ENCODE results near the gene CD14. TPM values are rescaled to one million over a fixed set of nuclear protein-coding genes. Genes with fewer than 3 reads are reported as not detected.
"Not testable (repeated sequence)": the region's sequence is repeated elsewhere in the genome, so short reads cannot be mapped to it uniquely, and the experiment has no call there.

The CD14 gene
- total RNA-seq, 1 donor from 2014 or later: 48.4 TPM

GRCh38 chr5:140664030-140664358, 31.0 kb upstream of the CD14 start:
- Histone ChIP-seq H3K9me3 (no peaks in the 10 kb centered on the region), H3K36me3 (peaks cover 0 to 44% of the 10 kb centered on the region in 2 donors), H3K27ac (peak overlapping the region; percentile 78), H3K4me3 (peak overlapping the region; percentile 76 to 86), H3K4me1 (peaks cover 25% of the 10 kb centered on the region), H3K27me3 (no peaks in the 10 kb centered on the region)
- intact Hi-C loops (cut with DNase I): no loop called here
- no peak for TF ChIP-seq CTCF (IDR thresholded peaks at IDR 0.05)
- DNase-seq (ENCODE audit: extremely low spot score in 2 of 2): no peak

DNA sequence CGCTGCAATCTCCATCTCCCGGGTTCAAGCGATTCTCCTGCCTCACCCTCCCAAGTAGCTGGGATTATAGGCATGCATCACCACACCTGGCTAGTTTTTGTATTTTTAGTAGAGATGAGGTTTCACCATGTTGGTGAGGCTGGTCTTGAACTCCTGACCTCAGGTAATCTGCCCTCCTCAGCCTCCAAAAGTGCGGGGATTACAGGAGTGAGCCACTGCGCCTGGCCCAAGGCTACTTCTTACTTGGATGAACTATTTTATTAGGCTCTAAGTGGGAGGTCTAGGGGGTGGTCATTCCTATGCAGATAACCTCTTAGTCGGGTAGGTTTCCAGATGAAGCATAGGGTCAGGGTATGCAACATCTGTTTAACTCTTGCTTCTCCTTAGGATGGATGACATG, 27.4 kb upstream of the CD14 start:
- intact Hi-C loops (cut with DNase I); DNase-seq (ENCODE audit: extremely low spot score in 2 of 2): not testable (repeated sequence)

GRCh38 chr5:140658870-140659269, 25.9 kb upstream of the CD14 start:
- H3K9me3 ChIP-seq: no peaks in the 10 kb centered on the region
- H3K27ac ChIP-seq: no peak overlapping the region
- intact Hi-C loops (cut with DNase I): no loop called here
- H3K27me3 ChIP-seq: no peaks in the 10 kb centered on the region
- H3K4me1 ChIP-seq: no peaks in the 10 kb centered on the region
- DNase-seq (ENCODE audit: extremely low spot score in 2 of 2): no peak
- H3K4me3 ChIP-seq: no peak overlapping the region
- peaks cover 6 to 90% of the 10 kb centered on the region in 2 donors for H3K36me3 ChIP-seq
- no peak for TF ChIP-seq POLR2AphosphoS5 (IDR thresholded peaks at IDR 0.05; ENCODE audit: insufficient read depth in 1 of 2, low read depth in 1 of 2)

More for the DNA sequence above, 27.4 kb upstream of the CD14 start:
- not testable (repeated sequence) for H3K9me3 ChIP-seq, H3K4me3 ChIP-seq, H3K27ac ChIP-seq, H3K4me1 ChIP-seq, H3K27me3 ChIP-seq
- H3K36me3 ChIP-seq: peaks cover 0 to 75% of the 10 kb centered on the region in 2 donors

DNA sequence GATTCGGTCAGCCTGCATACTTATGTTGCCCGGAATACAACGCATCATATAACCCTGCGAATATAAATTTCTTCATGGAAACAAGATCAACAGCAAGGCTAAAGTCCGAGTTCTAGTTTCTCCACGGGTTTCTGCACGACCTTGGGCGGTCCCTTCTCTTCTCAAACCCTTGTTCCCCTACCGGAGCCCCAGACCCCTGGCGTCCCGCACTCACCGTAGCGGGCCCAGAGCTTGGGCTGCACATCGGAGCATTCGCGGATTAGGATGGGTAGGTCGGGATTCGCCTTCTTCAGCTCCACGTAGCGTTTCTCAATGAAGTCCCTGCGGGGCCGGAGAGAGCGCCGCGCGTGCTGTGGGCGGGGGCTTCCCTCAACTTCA, 14.1 kb upstream of the CD14 start:
- no peak for TF ChIP-seq POLR2A (IDR thresholded peaks at IDR 0.05)
- no peak for TF ChIP-seq POLR2AphosphoS5 (IDR thresholded peaks at IDR 0.05; ENCODE audit: insufficient read depth in 1 of 2, low read depth in 1 of 2)
- TF ChIP-seq CTCF (IDR thresholded peaks at IDR 0.05): no peak
- intact Hi-C loops (cut with DNase I): loop anchor here (5.0 kb wide), 1 partner anchor 100 kb away; the partner anchor contains the start of gene EIF4EBP3
- Histone ChIP-seq H3K27me3 (no peaks in the 10 kb centered on the region), H3K4me1 (peaks cover 33% of the 10 kb centered on the region), H3K27ac (peak overlapping the region; percentile 66), H3K4me3 (peak overlapping the region; percentile 64 to 76), H3K9me3 (no peaks in the 10 kb centered on the region), H3K36me3 (peaks cover 0 to 49% of the 10 kb centered on the region in 2 donors)
- no peak for DNase-seq (ENCODE audit: extremely low spot score in 2 of 2)

GRCh38 chr5:140642718-140643117, 9.7 kb upstream of the CD14 start:
- intact Hi-C loops (cut with DNase I): no loop called here
- H3K4me3 ChIP-seq: no peak overlapping the region
- H3K9me3 ChIP-seq: no peaks in the 10 kb centered on the region
- H3K36me3 ChIP-seq: peaks cover 0 to 22% of the 10 kb centered on the region in 2 donors
- no peak for TF ChIP-seq CTCF (IDR thresholded peaks at IDR 0.05)
- TF ChIP-seq POLR2AphosphoS5 (IDR thresholded peaks at IDR 0.05; ENCODE audit: insufficient read depth in 1 of 2, low read depth in 1 of 2): no peak
- TF ChIP-seq POLR2A (IDR thresholded peaks at IDR 0.05): no peak
- peaks cover 44% of the 10 kb centered on the region for H3K4me1 ChIP-seq
- DNase-seq (ENCODE audit: extremely low spot score in 2 of 2): no peak
- no peak overlapping the region for H3K27ac ChIP-seq
- H3K27me3 ChIP-seq: no peaks in the 10 kb centered on the region

GRCh38 chr5:140641716-140642115, 8.7 kb upstream of the CD14 start:
- peaks cover 0 to 22% of the 10 kb centered on the region in 2 donors for H3K36me3 ChIP-seq
- no peaks in the 10 kb centered on the region for H3K27me3 ChIP-seq
- peaks cover 40% of the 10 kb centered on the region for H3K4me1 ChIP-seq
- intact Hi-C loops (cut with DNase I): no loop called here
- H3K9me3 ChIP-seq: no peaks in the 10 kb centered on the region
- H3K27ac ChIP-seq: no peak overlapping the region
- no peak for DNase-seq (ENCODE audit: extremely low spot score in 2 of 2)
- no peak for TF ChIP-seq POLR2AphosphoS5 (IDR thresholded peaks at IDR 0.05; ENCODE audit: insufficient read depth in 1 of 2, low read depth in 1 of 2)
- TF ChIP-seq CTCF (IDR thresholded peaks at IDR 0.05): no peak
- TF ChIP-seq POLR2A (IDR thresholded peaks at IDR 0.05): no peak
- H3K4me3 ChIP-seq: no peak overlapping the region

Data from vagina (tissue), 2 donors.